ENCODE data around the gene MLXIP. TPM values are rescaled to one million over a fixed set of nuclear protein-coding genes. Genes with fewer than 3 reads are reported as not detected.
"Not testable (repeated sequence)": the region's sequence is repeated elsewhere in the genome, so short reads cannot be mapped to it uniquely, and the experiment has no call there.

The MLXIP gene
- total RNA-seq, 3 donors from 2014 or later, result 194 to 230 (median 201) TPM

DNA sequence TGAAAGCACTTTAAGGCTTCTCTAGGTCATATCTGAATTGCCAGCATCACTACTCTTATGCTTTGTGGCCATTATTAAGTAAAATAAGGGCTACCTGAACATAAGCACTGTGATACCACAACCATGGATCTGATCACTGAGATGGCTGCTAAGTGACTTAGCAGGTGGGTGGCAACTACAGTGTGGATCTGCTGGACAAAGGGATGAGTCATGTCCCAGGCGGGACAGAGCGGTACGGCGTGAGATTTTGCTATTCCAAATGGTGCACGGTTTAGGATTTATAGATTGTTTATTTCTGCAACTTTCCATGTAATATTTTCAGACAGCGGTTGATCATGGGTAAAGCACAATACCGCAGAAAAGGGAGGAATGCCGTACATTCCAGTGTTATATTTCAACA lies 39.4 kb downstream of the MLXIP start:
- H3K36me3 ChIP-seq (ENCODE audit: low read depth), result no peaks in the 10 kb centered on the region
- ATAC-seq, result peak; percentile 27

DNA sequence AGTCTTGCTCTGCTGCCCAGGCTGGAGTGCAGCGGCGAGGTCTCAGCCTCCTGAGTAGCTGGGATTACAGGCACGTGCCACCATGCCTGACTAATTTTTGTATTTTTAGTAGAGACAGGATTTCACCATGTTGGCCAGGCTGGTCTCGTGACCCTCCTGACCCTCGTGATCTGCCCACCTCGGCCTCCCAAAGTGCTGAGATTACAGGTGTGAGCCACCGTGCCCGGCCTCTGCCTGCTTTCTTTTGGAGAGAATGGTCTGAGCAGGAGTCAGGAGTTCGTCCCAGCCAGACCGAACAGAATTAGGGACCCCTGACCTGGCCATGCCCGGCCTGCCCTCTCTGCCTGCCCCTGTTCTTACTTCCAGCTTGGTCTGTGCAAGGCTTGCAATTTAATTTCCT lies 42.8 kb downstream of the MLXIP start:
- intact Hi-C loops (cut with DNase I, micrococcal nuclease), result loop anchor here in 1 of 2 donors (5.0 kb wide), 1 partner anchor 69 kb away; no protein-coding TSS in a partner anchor
- ATAC-seq; H3K9me3 ChIP-seq; H3K4me3 ChIP-seq; DNase-seq; H3K36me3 ChIP-seq (ENCODE audit: low read depth): not testable (repeated sequence)
- H3K4me1 ChIP-seq (ENCODE audit: low read depth), result peaks cover 71% of the 10 kb centered on the region

More for the DNA sequence above, 39.4 kb downstream of the MLXIP start:
- Histone ChIP-seq H3K9me3 (no peaks in the 10 kb centered on the region), H3K4me1 (ENCODE audit: low read depth) (peaks cover 61% of the 10 kb centered on the region), H3K4me3 (no peak overlapping the region)
- TF ChIP-seq, protein P1, sequence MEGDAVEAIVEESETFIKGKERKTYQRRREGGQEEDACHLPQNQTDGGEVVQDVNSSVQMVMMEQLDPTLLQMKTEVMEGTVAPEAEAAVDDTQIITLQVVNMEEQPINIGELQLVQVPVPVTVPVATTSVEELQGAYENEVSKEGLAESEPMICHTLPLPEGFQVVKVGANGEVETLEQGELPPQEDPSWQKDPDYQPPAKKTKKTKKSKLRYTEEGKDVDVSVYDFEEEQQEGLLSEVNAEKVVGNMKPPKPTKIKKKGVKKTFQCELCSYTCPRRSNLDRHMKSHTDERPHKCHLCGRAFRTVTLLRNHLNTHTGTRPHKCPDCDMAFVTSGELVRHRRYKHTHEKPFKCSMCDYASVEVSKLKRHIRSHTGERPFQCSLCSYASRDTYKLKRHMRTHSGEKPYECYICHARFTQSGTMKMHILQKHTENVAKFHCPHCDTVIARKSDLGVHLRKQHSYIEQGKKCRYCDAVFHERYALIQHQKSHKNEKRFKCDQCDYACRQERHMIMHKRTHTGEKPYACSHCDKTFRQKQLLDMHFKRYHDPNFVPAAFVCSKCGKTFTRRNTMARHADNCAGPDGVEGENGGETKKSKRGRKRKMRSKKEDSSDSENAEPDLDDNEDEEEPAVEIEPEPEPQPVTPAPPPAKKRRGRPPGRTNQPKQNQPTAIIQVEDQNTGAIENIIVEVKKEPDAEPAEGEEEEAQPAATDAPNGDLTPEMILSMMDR (IDR thresholded peaks at IDR 0.05), result no peak
- intact Hi-C loops (cut with DNase I, micrococcal nuclease), result no loop called here
- DNase-seq, result peak in 2 of 3 donors; percentile 10 to 30

DNA sequence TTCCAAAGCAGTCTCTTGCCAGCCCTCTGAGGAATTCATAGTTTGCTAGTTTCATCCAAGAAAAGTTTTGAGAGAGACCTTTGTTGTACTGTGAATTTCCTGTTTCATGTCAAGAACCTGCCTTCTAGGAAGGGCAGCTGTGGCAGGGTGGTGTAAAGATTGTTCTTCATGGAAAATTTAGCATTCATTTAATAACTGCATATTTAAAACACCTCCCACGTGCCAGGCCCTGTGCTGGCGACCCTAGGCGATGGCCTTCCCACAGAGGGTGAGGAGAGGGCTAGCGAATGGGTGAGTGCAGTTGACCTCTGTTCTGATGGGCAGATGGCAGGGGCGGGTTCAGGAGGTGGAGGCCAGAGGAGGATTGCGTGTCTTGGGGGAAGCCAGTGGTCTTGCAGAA lies 43.2 kb downstream of the MLXIP start:
- H3K9me3 ChIP-seq, result no peaks in the 10 kb centered on the region
- intact Hi-C loops (cut with DNase I, micrococcal nuclease), result loop anchor here in 1 of 2 donors (2.0 to 5.0 kb wide), 2 partner anchors 41 to 69 kb away; no protein-coding TSS in a partner anchor
- H3K4me3 ChIP-seq, result no peak overlapping the region
- TF ChIP-seq, protein P1 (IDR thresholded peaks at IDR 0.05), result no peak
- H3K36me3 ChIP-seq (ENCODE audit: low read depth), result no peaks in the 10 kb centered on the region
- H3K4me1 ChIP-seq (ENCODE audit: low read depth), result peaks cover 70% of the 10 kb centered on the region
- no peak for ATAC-seq
- DNase-seq, result peak in 1 of 3 donors; percentile 30

DNA sequence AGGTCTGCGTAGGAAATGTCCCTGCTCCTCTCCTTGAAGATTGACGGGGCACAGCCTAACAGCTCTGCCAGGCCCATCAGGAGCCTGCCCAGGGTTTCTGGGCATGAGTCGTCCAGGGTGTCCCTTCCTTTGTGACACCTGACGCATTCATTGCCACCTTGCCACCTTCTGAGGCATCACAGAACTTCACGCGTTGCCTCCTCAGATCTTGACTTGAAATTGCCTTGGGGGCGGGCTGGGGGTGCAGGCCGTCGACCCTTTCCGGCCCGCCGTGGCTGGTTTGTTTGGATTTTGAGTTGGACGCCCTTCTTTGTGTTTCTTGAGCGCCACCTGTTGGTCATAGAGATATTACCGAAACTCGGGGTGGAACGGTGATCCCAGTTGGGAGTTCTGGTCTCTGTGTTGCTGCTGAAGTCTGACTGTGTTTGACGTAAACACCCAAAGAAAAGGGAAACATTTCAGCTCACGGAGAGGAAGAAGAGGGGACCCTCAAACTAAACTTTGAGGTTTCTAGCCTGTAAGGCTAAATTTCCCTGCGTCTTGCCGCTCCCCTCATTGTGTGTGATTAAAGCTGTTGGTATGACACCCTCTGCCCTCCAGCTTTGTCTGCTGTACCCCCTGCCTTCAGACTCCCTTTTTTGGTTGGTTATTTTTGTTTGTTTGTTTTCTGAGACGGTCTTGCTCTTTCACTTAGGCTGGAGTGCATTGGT lies 44.6 kb downstream of the MLXIP start:
- H3K36me3 ChIP-seq (ENCODE audit: low read depth), result peaks cover 4% of the 10 kb centered on the region
- ATAC-seq (peak; percentile 71), DNase-seq (peak in 2 of 3 donors; percentile 75 to 91)
- no peaks in the 10 kb centered on the region for H3K9me3 ChIP-seq
- peaks cover 60% of the 10 kb centered on the region for H3K4me1 ChIP-seq (ENCODE audit: low read depth)
- TF ChIP-seq, protein P1 (IDR thresholded peaks at IDR 0.05), result no peak
- H3K4me3 ChIP-seq, result no peak overlapping the region
- intact Hi-C loops (cut with DNase I, micrococcal nuclease), result loop anchor here in 1 of 2 donors (2.0 to 5.0 kb wide), 2 partner anchors 42 to 71 kb away; no protein-coding TSS in a partner anchor

DNA sequence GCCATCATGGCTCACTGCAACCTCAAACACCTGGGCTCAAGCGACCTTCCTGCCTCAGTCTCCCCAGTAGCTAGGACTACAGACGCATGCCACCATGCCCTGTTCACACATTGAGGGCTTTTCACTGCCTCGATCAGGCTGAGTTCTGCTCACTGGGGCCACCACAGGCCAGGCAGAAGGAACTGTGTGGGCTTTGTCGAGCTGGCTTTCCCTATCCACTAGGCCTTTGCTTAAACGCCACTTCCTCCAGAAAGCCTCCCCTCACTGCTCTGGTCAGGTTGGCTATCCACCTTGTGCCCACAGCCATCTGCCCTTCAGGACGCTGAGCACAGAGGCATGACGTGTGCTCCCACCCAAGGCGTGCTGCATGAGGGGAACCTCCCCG lies 45.2 kb downstream of the MLXIP start:
- Histone ChIP-seq H3K4me3 (no peak overlapping the region), H3K36me3 (ENCODE audit: low read depth) (peaks cover 4% of the 10 kb centered on the region), H3K4me1 (ENCODE audit: low read depth) (peaks cover 54% of the 10 kb centered on the region), H3K9me3 (no peaks in the 10 kb centered on the region)
- TF ChIP-seq, protein P1 (IDR thresholded peaks at IDR 0.05), result no peak
- ATAC-seq, result peak; percentile 16
- peak in 2 of 3 donors; percentile 35 to 43 for DNase-seq
- intact Hi-C loops (cut with DNase I, micrococcal nuclease), result loop anchor here in 1 of 2 donors (2.0 to 5.0 kb wide), 2 partner anchors 43 to 71 kb away; no protein-coding TSS in a partner anchor

DNA sequence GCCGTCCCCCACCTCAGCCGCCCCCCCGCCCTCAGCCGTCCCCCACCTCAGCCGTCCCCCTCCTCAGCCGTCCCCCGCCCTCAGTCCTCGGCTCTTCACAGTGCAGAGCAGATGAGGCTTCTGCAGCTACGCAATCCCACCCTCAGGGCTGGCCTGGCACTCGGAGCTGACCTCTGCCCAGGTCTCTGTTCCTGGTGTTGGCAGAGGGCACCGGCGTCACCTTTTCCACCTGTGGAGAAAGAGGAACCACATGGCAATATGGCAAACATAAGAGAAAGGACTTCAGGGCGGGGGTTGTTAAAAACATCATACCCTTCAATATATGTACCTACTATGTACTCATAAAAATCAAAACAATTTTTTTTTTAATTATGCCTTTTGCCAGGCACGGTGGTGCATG lies 45.8 kb downstream of the MLXIP start:
- peak in 2 of 3 donors; percentile 37 to 59 for DNase-seq
- Histone ChIP-seq H3K4me1 (ENCODE audit: low read depth) (peaks cover 48% of the 10 kb centered on the region), H3K9me3 (no peaks in the 10 kb centered on the region), H3K36me3 (ENCODE audit: low read depth) (peaks cover 10% of the 10 kb centered on the region), H3K4me3 (no peak overlapping the region)
- intact Hi-C loops (cut with DNase I, micrococcal nuclease), result loop anchor here in 1 of 2 donors (5.0 kb wide), 1 partner anchor 72 kb away; no protein-coding TSS in a partner anchor
- TF ChIP-seq, protein P1 (IDR thresholded peaks at IDR 0.05), result no peak
- ATAC-seq, result peak; percentile 7

Measured in mucosa of descending colon (tissue), 3 donors.